GM12801 (cell line): ENCODE measurements around the gene RAB20.

Experiments
- TF ChIP-seq, protein P1 (sequence below): IDR thresholded peaks from one replicate; pipeline ENCODE4 v1.5.1; 2011; ENCODE audit warnings: control low read depth; ENCODE audit not compliant: insufficient read length; ENCODE audit errors: extremely low read depth

The RAB20 gene

DNA sequence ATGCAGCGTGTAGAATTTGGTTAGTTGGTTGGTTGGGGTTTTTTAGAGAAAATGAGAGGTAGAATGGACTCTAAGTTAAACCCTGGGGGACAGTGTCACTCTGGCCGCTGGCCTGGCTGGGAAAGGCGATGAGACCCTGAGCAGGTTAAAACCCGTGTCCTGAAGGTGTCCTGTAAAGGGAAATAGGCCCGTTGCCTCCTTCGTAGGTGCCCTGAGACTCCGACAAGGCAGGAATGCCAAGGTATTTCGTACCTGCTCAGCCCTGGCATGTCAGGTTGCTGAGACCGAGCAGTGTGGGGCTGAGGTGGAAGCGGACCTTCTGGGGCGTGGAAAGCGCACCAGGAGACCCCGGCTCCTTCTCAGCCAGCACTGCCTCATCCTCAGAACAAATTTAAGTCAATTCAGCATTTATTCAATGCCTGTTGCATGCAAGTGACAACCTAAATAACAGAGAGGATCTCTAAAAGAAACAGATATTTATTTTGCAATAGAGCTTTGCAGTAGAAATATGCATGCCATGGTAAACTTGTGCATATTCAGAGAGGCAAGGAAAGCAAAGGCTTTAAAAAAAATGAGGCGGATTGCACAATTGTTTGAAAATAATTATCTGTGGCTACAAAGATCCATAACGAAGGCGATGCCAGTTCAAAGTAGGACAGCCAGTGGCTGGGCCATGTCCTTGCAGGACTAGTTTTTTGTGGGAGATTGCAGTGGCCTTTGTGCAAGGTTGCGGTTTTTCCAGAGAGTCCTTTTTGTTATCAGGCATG, 1.4 kb upstream of the RAB20 start:
- TF ChIP-seq, protein P1, sequence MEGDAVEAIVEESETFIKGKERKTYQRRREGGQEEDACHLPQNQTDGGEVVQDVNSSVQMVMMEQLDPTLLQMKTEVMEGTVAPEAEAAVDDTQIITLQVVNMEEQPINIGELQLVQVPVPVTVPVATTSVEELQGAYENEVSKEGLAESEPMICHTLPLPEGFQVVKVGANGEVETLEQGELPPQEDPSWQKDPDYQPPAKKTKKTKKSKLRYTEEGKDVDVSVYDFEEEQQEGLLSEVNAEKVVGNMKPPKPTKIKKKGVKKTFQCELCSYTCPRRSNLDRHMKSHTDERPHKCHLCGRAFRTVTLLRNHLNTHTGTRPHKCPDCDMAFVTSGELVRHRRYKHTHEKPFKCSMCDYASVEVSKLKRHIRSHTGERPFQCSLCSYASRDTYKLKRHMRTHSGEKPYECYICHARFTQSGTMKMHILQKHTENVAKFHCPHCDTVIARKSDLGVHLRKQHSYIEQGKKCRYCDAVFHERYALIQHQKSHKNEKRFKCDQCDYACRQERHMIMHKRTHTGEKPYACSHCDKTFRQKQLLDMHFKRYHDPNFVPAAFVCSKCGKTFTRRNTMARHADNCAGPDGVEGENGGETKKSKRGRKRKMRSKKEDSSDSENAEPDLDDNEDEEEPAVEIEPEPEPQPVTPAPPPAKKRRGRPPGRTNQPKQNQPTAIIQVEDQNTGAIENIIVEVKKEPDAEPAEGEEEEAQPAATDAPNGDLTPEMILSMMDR, result no peak

GRCh38 chr13:110562036-110562597, 595 bp upstream of the RAB20 start:
- TF ChIP-seq, protein P1, result no peak

GRCh38 chr13:110560601-110561343, 750 bp downstream of the RAB20 start:
- TF ChIP-seq, protein P1, result no peak

- TF ChIP-seq, protein P1, result no peak
These were observed 1.5 kb downstream of the RAB20 start for GRCh38 chr13:110559986-110560385.

DNA sequence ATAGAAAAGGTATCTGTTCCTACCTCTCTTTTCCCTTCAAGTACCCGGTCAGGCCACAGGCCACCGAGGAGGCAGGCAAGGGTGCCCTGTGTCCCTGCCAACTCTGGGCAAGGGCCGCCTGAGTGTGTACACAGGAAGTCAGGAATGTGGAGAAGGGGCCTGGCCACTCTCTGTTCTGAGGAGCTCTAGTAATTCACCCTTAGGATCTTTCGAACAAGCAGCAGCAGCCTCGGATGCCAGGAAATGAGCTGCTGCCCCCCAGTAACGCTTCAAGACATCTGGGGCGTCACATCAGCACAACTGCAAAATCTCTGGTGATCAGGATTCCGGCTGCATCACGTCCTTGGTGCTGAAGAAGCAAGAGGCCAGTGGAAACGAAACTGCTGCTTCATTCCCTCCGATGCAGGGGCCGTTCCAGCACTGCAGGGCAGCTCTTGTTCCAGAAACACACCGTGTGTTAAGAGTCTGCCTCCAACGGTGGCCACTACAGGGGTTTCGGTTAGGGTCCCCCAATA, 2.0 kb downstream of the RAB20 start:
- TF ChIP-seq, protein P1, result no peak

DNA sequence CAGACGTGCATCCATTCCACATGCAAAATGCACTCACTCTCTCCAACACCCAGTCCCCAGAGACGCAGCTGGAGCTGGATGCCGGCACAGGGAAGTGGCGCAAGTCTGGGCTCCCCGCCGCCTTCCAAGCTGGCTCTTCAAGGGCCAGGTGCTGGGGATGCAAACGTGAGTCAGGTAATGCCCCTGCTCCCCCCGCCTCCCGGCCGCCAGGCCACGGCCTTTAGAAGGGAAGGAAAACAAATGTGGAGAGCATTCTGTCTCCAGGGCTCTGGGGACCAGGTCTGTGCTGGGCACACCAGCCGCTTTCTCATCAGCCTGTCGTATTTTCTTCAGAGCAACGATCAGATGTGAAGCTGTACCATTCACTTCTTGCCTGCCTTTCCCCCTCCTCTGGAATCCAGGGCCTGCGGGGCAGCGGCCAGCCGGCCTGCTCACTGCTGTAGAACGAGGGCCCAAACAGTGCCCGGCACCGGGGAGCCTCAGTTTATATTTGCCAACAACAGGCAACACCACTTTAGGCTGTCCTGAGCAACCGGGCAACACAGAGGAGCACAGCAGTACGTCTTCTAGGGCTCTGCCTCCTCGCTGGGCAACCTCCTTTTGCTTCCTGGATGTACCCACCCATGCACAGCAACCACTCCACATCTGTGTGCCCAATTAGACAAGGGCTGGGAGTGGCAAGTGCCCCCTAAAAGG, 3.8 kb downstream of the RAB20 start:
- TF ChIP-seq, protein P1, result no peak

GRCh38 chr13:110557082-110557481, 4.4 kb downstream of the RAB20 start:
- TF ChIP-seq, protein P1, result no peak
